ENCODE data around the gene CACNA1C.
"Not testable (repeated sequence)": the region's sequence is repeated elsewhere in the genome, so short reads cannot be mapped to it uniquely, and the experiment has no call there.

The CACNA1C gene

GRCh38 chr12:2075508-2076195 is 22.9 kb downstream of the CACNA1C start:
- DNase-seq (ENCODE audit: low read depth, low spot score) = no peak

GRCh38 chr12:2076196-2076570 is 23.4 kb downstream of the CACNA1C start:
- no peak for DNase-seq (ENCODE audit: low read depth, low spot score)

GRCh38 chr12:2076728-2077127 is 23.9 kb downstream of the CACNA1C start:
- no peak for DNase-seq (ENCODE audit: low read depth, low spot score)

GRCh38 chr12:2080604-2081003 is 27.8 kb downstream of the CACNA1C start:
- DNase-seq (ENCODE audit: low read depth, low spot score) = no peak

GRCh38 chr12:2082321-2082720 is 29.5 kb downstream of the CACNA1C start:
- DNase-seq (ENCODE audit: low read depth, low spot score) = no peak

GRCh38 chr12:2083008-2083407 is 30.2 kb downstream of the CACNA1C start:
- DNase-seq (ENCODE audit: low read depth, low spot score) = no peak

- no peak for DNase-seq (ENCODE audit: low read depth, low spot score)
Measured at GRCh38 chr12:2083561-2083960, 30.8 kb downstream of the CACNA1C start.

- no peak for DNase-seq (ENCODE audit: low read depth, low spot score)
Measured at GRCh38 chr12:2084553-2085296, 31.9 kb downstream of the CACNA1C start.

- DNase-seq (ENCODE audit: low read depth, low spot score) = no peak
Measured at GRCh38 chr12:2092354-2092753, 39.6 kb downstream of the CACNA1C start.

- DNase-seq (ENCODE audit: low read depth, low spot score) = no peak
Measured at GRCh38 chr12:2092890-2093289, 40.1 kb downstream of the CACNA1C start.

- DNase-seq (ENCODE audit: low read depth, low spot score) = no peak
Measured at GRCh38 chr12:2094597-2094996, 41.8 kb downstream of the CACNA1C start.

GRCh38 chr12:2095878-2096277 is 43.1 kb downstream of the CACNA1C start:
- DNase-seq (ENCODE audit: low read depth, low spot score) = no peak

- DNase-seq (ENCODE audit: low read depth, low spot score) = no peak
Measured at GRCh38 chr12:2097617-2098016, 44.8 kb downstream of the CACNA1C start.

GRCh38 chr12:2098852-2099251 is 46.1 kb downstream of the CACNA1C start:
- DNase-seq (ENCODE audit: low read depth, low spot score) = no peak

GRCh38 chr12:2099595-2099994 is 46.8 kb downstream of the CACNA1C start:
- DNase-seq (ENCODE audit: low read depth, low spot score) = no peak

GRCh38 chr12:2101359-2101758 is 48.6 kb downstream of the CACNA1C start:
- no peak for DNase-seq (ENCODE audit: low read depth, low spot score)

- no peak for DNase-seq (ENCODE audit: low read depth, low spot score)
Measured at GRCh38 chr12:2101771-2102170, 49.0 kb downstream of the CACNA1C start.

- DNase-seq (ENCODE audit: low read depth, low spot score) = not testable (repeated sequence)
Measured at GRCh38 chr12:2102736-2103135, 49.9 kb downstream of the CACNA1C start.

GRCh38 chr12:2105387-2105786 is 52.6 kb downstream of the CACNA1C start:
- DNase-seq (ENCODE audit: low read depth, low spot score) = not testable (repeated sequence)

- no peak for DNase-seq (ENCODE audit: low read depth, low spot score)
Measured at GRCh38 chr12:2108166-2108565, 55.4 kb downstream of the CACNA1C start.

GRCh38 chr12:2108975-2109671 is 56.3 kb downstream of the CACNA1C start:
- no peak for DNase-seq (ENCODE audit: low read depth, low spot score)

- DNase-seq (ENCODE audit: low read depth, low spot score) = no peak
Measured at GRCh38 chr12:2110127-2110526, 57.3 kb downstream of the CACNA1C start.

Data from smooth muscle cell of the brain vasculature (primary cell).